ENCODE results near the gene DYSF.

Gene DYSF

DNA sequence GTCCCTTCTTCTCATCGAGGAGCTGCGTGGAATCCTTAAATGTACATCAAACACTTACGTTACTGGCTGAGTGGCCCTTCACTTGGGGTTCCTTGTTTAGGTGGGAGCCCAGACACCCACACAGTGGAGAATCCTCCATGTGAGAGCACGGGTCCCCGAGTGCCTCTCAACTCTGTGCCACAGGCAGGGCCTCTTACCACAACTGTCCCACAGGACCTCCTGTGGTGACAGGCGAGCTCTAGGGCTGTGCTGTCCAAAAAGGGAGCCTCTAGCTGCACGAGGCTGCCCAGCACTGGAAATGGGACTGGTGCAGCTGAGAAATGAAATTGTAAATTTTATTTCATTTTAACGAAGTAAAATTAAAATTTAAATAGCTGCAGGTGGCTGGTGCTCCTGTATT lies 145.7 kb downstream of the DYSF start:
- TF ChIP-seq, protein P1, sequence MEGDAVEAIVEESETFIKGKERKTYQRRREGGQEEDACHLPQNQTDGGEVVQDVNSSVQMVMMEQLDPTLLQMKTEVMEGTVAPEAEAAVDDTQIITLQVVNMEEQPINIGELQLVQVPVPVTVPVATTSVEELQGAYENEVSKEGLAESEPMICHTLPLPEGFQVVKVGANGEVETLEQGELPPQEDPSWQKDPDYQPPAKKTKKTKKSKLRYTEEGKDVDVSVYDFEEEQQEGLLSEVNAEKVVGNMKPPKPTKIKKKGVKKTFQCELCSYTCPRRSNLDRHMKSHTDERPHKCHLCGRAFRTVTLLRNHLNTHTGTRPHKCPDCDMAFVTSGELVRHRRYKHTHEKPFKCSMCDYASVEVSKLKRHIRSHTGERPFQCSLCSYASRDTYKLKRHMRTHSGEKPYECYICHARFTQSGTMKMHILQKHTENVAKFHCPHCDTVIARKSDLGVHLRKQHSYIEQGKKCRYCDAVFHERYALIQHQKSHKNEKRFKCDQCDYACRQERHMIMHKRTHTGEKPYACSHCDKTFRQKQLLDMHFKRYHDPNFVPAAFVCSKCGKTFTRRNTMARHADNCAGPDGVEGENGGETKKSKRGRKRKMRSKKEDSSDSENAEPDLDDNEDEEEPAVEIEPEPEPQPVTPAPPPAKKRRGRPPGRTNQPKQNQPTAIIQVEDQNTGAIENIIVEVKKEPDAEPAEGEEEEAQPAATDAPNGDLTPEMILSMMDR (IDR thresholded peaks at IDR 0.05; ENCODE audit: borderline replicate concordance, insufficient read depth, low read depth, low read length): no peak
- H3K4me3 ChIP-seq (ENCODE audit: low read depth, low read length): no peak overlapping the region

DNA sequence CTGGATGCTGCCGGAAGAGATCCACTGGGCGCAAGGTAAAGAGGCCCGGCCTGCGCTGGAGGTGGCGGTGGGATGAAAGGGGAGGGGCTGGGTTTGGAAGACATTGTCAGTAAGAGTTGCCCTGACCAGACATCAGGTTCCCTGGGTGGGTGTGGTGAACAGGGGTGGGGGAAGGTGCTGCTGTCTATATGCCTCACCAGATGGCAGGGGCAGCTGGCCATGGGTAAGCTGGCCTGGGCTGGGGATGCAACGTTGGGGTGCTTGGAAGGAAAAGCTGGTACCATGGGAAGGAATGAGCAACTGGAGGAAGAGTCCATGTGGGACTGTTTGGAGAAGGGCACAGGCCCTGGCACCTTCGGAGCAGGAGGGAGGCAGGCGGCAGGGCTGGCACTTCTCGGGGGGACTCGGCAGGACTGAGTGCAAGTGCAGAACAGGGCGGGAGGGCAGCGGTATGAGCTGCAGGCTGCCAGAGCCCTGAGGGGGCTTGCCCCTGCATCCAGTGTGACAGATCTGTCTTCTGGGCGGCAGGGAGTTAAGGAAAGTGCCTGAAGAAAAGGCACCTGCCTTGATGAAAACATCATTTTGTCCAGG lies 146.4 kb downstream of the DYSF start:
- no peak overlapping the region for H3K4me3 ChIP-seq (ENCODE audit: low read depth, low read length)

DNA sequence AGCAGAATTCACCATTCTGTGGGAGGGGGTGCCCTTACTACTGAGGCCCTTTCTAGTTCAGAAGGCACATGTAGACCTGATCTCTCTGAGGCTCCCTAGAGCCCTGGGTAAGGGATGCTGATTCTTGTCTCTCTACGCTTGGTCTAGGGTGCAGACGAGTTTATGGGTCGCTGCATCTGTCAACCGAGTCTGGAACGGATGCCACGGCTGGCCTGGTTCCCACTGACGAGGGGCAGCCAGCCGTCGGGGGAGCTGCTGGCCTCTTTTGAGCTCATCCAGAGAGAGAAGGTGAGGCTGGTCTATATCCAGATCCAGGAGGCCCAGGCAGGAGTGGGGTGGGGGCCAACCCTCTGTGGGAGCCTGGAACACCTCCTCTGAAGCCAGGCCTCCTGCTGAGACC lies 147.2 kb downstream of the DYSF start:
- TF ChIP-seq, protein P1 (IDR thresholded peaks at IDR 0.05; ENCODE audit: borderline replicate concordance, insufficient read depth, low read depth, low read length): no peak
- no peak overlapping the region for H3K4me3 ChIP-seq (ENCODE audit: low read depth, low read length)

More for the DNA sequence above, 146.4 kb downstream of the DYSF start:
- TF ChIP-seq, protein P1 (IDR thresholded peaks at IDR 0.05; ENCODE audit: borderline replicate concordance, insufficient read depth, low read depth, low read length): no peak

DNA sequence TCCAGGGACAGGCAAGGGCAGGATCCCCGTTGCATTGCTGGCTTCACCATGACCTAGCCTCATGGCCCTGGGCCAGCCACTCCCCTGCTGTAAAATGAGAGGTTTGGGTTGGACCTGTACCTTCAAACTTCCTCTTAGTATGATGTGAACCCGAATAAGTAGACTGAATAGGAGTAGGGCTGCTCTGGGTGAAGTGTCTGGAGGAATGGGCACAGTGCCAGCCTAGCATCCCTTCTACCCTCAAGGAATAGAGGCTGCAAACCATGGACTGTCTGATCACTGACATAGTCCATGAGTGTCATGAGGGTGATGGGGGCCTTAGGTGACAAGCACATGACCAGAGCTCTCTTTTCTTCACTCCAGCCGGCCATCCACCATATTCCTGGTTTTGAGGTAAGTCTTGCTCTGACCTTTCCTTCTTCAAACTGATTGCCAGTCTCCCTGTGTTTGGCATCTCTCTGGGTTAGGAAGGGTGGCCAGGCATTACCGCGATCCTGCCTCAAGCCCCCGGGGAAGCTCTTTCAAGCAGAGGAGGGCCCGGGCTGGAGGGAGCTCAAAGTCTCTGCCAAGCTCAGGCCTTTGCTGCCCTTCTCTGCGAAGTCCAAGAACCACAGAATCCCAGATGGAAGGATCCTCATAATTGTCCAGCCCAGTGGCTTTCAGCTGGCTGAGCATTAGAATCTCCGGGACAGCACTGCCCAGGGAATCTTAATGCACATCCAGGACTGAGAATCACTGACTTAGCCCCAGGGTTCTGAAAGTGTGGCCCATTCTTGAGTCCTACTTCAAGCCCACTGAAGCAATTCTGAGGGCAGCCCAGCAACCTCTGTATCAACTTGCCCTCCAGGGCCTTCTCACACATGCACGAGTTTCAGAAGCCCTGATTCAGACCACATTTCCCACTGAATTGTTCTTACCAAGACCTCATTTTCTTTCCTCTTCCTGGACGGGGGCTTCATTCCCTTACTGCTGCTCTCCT lies 148.1 kb downstream of the DYSF start:
- no peak overlapping the region for H3K4me3 ChIP-seq (ENCODE audit: low read depth, low read length)
- TF ChIP-seq, protein P1 (IDR thresholded peaks at IDR 0.05; ENCODE audit: borderline replicate concordance, insufficient read depth, low read depth, low read length): no peak

DNA sequence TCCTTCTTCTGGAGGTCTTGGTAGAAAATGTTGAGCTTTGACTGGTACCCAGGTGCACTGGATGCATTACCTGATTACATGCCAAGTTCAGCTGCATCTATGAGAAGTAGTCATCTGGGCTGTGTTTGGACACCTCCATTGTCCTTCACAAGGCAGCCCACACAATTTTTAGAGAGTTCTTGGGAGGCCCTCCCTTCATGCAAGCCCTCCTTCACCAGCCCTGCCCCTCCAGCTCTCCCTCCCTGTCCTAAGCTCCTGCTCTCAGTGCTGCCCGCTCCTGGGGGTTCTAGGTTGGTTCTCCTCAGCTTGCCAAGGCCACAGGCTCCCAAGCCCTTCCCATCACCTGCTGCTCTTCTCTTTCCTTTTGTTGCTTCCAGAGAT lies 148.7 kb downstream of the DYSF start:
- TF ChIP-seq, protein P1 (IDR thresholded peaks at IDR 0.05; ENCODE audit: borderline replicate concordance, insufficient read depth, low read depth, low read length): no peak
- H3K4me3 ChIP-seq (ENCODE audit: low read depth, low read length): no peak overlapping the region

DNA sequence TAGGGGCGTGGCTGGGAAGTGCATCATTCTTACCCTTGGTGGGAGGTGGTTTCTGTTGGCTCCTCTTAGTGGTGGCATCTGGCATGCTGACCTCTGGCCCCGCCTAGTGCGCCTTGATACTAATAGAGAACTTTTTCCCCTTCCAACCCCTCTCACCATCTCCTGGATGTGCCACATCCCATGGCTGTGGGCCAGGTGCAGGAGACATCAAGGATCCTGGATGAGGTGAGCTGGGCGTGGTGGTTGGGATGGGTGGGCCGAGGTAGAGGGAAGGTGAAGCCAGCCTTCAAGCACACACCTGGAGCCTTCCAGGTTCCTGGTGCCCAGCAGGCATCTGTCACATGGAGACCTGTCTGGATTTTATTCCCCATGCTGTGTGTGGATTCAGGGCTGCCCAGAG lies 149.2 kb downstream of the DYSF start:
- TF ChIP-seq, protein P1 (IDR thresholded peaks at IDR 0.05; ENCODE audit: borderline replicate concordance, insufficient read depth, low read depth, low read length): no peak
- H3K4me3 ChIP-seq (ENCODE audit: low read depth, low read length): no peak overlapping the region

Measured in GM12875 (cell line).